ENCODE results near the gene SLC2A4RG.
"Not testable (repeated sequence)": the region's sequence is repeated elsewhere in the genome, so short reads cannot be mapped to it uniquely, and the experiment has no call there.

The SLC2A4RG gene

GRCh38 chr20:63712191-63712590 is 27.4 kb upstream of the SLC2A4RG start:
- no peak for DNase-seq (ENCODE audit: low spot score)

DNA sequence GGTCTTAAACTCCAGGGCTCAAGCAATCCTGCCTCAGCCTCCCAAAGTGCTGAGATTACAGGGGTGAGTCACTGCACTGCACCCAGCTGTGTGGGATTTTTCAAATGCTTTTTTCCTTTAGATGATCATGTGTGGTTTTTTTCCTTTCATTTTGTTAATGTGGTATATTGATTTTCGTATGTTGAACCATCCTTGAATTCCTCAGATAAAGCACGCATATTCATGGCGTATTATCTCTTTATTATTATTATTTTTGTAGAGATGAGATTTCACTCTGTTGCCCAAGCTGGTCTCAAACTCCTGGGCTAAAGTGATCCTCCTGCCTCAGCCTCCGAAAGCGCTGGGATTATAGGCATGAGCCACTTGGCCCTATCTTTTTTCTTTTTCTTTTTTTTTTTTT is 24.7 kb upstream of the SLC2A4RG start:
- no peak for DNase-seq (ENCODE audit: low spot score)

- DNase-seq (ENCODE audit: low spot score): no peak
Observed at GRCh38 chr20:63718996-63719395, 20.6 kb upstream of the SLC2A4RG start.

DNA sequence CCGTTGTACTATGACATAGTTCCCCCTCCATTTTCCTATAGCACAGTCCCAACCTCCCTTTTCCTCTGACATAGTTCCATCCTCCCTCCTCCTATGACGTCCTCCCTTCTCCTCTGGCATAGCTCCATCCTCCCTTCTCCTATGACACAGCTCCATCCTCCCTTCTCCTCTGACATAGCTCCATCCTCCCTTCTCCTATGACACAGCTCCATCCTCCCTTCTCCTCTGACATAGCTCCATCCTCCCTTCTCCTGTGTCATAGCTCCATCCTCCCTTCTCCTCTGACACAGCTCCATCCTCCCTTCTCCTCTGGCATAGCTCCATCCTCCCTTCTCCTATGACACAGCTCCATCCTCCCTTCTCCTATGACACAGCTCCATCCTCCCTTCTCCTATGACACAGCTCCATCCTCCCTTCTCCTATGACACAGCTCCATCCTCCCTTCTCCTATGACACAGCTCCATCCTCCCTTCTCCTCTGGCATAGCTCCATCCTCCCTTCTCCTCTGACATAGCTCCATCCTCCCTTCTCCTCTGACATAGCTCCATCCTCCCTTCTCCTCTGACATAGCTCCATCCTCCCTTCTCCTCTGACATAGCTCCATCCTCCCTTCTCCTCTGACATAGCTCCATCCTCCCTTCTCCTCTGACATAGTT is 16.5 kb upstream of the SLC2A4RG start:
- DNase-seq (ENCODE audit: low spot score): not testable (repeated sequence)

DNA sequence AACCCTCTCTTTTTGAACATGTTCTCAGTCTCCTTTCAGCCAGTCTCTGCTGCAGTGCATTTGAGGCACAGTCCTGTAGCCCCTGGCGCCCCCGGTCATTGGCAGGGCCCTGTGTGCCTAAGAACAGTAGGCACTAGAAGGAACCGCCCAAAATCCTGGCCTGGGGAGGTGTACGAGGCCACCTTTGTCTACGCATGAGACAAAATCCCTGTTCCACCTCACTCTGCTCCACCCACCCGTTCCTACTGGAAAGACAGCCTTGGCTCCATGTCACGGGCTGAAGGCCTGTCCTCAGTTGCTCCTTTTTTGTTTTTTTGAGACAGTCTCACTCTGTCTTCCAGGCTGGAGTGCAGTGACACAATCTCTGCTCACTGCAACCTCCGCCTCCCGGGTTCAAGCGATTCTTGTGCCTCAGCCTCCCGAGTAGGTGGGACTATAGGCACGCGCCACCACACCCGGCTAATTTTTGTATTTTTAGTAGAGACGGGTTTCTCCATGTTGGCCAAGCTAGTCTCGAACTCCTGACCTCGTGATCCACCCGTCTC is 9.3 kb upstream of the SLC2A4RG start:
- not testable (repeated sequence) for DNase-seq (ENCODE audit: low spot score)

DNA sequence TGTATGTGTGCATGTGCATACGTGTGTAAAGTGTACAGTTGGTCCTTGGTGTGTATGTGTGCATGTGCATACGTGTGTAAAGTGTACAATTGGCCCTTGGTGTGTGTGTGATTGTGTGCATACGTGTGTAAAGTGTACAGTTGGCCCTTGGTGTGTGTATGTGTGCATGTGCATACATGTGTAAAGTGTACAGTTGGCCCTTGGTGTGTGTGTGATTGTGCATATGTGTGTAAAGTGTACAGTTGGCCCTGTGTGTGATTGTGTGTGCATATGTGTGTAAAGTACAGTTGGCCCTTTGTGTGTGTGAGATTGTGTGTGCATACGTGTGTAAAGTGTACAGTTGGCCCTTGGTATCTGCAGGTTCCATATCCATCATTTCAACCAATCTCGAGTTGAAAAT is 8.2 kb upstream of the SLC2A4RG start:
- DNase-seq (ENCODE audit: low spot score): no peak

DNA sequence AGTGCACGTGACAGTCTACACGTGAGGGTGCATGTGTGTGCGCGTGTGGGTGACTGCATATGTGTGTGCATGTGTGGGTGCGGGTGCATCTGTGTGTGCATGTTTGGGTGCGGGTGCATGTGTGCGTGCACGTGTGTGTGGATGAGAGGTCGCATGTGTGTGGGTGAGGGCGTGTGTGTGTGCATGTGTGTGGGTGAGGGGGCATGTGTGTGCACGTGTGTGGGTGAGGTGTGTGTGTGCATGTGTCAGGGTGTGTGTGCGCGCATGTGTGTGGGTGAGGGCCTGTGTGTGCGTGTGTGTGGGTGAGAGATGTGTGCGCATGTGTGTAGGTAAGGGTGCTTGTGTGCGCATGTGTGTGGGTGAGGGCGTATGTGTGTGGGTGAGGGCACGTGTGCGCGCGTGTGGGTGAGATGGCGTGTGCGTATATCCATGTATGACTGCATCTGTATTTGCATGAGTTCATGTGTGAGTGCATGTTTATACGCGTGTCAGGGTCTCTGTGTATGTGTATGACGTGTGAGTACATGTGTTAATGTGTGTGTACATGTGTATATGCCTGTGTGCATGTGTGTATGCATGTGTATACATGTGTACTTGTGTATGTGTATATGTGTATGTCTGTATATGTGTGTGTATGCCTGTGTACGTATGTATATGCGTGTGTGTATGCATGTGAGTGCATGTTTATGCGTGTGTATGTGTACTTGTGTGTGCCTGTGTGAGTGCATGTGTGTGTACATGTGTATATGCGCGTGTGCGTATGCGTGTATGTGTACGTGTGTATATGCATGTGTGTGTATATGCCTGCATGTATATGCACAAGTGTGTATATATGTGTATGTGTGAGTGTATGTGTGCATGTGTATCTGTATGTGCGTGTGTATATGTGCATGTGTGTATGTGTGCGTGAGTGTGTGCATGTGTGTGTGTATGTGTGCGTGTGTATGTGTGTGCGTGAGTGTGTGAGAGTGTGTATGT is 7.2 kb upstream of the SLC2A4RG start:
- no peak for DNase-seq (ENCODE audit: low spot score)

- DNase-seq (ENCODE audit: low spot score): no peak
Observed at GRCh38 chr20:63733117-63733516, 6.5 kb upstream of the SLC2A4RG start.

GRCh38 chr20:63733579-63734081 is 5.9 kb upstream of the SLC2A4RG start:
- DNase-seq (ENCODE audit: low spot score): no peak

DNA sequence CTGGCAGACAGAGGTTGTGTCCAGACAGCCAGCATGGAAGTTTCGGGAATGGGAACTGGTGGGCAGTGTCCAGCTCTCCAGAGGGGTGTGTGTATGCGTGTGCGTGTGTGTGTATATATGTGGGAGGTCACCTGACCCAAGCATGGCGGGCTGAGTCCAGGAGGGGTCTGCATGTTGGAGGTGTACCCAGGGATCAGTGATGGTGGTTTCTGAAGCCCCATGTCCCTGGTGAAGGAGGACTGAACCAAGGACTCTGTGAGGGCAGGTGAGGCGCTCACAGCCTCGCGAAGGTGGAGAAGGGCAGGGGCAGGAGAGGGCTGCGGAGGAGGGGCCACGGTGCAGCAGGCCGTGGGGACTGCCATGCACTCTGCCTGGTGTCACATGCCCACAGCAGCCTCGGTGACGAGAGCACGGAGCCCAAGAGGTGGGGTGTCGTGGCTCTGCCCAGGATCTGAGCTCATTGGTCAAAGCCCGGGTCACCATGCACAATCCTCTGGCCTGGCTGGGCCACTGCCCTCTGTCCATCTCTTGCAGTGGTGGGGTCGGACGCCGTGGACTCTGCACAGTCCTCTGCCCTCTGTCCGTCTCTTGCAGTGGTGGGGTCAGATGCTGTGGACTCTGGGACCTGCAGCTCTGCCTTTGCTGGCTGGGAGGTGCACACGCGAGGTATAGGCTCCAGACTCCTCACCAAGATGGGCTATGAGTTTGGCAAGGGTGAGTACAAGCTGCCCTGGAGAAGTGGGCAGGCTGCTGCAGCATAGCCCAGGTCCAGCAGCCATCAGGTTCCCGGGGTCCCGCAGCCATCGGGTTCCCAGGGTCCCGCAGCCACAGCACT is 5.2 kb upstream of the SLC2A4RG start:
- DNase-seq (ENCODE audit: low spot score): no peak

GRCh38 chr20:63734946-63735858 is 4.4 kb upstream of the SLC2A4RG start:
- no peak for DNase-seq (ENCODE audit: low spot score)

DNA sequence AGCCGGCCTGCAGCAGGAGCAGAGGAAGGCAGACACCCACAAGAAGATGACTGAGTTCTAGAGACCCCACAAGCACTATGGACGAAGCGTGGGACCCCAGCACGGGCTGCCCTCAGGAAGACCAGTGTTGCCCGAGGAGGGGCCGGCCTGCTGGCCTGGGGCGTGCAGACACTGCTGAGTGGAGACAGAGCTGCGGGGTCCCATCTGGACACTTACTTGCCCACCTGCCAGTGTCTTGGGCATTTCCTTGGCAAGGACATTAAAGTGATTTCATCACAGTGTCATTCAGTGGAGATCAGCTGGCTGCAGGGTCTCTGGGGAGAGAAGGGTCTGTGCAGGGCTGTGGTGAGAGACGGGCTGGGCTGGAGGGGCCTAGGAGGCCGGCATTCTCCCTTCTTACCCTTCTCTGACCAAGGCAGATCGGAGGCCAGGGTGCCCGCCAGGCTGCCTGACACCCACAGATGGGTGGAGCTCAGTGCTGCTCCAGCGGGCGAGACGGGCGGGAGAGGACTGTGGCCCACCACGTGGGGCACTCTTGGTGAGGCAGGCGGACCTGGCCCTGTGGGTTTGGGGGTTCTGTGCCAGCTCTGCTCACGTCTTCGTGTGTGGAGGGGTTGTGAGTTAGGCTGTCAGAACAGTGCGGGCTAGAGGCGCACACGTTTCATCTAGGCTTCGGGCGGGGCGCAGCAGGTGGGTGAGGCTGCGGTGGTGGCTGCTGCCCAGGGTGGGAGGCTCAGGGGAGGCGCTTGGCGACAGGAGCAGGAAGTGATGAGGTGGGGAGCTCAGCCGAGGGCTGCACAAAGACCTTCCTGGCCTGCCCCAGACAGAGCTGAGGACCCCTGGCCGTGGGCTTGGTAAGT is 3.5 kb upstream of the SLC2A4RG start, which contains the start of gene LIME1:
Gene LIME1, plus strand, starts transcription at position 806 of the 860 bp plus-strand sequence. CDS start 886 bp downstream, outside the sequence.
- DNase-seq (ENCODE audit: low spot score): no peak

DNA sequence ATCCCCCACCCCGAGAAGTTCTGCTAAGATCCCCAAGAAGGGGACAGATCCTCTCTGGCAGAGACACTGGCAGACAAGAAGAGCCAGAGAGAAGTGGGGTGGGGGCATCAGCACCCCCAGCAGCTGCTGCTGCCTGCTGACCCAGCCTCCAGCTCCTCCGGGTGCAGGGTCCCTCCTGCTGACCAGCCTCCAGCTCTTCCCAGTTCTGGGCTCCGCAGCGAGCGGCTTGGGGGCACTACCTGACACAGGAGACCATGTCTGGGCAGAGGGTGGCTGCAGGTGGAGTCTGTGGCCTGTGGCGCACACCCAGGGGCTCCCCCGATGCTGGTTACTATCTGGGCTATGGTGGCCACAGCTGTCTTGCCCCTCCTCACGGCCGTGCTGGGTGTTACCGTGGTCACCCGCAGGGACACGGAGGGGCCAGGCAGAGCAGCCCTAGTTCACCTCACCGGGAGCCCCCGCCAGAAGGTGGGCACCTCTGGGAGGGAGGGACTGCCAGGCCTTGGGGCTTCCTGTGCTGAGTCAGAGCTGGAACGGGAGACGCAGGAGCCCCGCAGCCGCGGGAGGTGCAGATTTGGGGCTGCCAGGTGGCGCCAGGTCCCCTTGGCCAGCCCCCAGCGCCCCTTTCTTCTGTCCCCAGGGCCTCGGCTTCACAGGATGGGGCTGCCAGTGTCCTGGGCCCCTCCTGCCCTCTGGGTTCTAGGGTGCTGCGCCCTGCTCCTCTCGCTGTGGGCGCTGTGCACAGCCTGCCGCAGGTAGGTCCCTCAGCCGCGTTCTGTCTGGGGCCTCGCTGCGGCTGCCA is 2.5 kb upstream of the SLC2A4RG start:
- DNase-seq (ENCODE audit: low spot score): no peak

- no peak for DNase-seq (ENCODE audit: low spot score)
Observed at GRCh38 chr20:63737695-63737944, 2.0 kb upstream of the SLC2A4RG start.

DNA sequence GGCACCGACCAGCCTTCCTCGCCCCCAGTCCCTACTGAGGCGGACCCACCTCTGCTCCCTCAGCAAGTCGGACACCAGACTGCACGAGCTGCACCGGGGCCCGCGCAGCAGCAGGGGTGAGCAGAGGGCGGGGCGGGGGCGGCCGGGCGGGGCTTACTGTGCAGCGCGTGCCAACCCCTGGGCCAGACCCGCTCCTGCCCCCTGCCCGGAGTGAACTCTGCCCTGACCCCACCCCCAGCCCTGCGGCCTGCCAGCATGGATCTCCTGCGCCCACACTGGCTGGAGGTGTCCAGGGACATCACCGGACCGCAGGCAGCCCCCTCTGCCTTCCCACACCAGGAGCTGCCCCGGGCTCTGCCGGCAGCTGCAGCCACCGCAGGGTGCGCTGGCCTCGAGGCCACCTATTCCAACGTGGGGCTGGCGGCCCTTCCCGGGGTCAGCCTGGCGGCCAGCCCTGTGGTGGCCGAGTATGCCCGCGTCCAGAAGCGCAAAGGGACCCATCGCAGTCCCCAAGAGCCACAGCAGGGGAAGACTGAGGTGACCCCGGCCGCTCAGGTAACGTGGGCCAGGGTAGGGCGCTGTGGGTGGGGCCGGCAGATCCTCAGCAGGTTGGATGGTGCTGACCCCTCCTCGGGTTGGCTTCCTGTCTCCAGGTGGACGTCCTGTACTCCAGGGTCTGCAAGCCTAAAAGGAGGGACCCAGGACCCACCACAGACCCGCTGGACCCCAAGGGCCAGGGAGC is 1.5 kb upstream of the SLC2A4RG start:
- no peak for DNase-seq (ENCODE audit: low spot score)

DNA sequence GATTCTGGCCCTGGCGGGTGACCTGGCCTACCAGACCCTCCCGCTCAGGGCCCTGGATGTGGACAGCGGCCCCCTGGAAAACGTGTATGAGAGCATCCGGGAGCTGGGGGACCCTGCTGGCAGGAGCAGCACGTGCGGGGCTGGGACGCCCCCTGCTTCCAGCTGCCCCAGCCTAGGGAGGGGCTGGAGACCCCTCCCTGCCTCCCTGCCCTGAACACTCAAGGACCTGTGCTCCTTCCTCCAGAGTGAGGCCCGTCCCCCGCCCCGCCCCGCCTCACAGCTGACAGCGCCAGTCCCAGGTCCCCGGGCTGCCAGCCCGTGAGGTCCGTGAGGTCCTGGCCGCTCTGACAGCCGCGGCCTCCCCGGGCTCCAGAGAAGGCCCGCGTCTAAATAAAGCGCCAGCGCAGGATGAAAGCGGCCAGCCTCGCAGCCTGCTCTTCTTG is 868 bp upstream of the SLC2A4RG start:
- peak; percentile 86 for DNase-seq (ENCODE audit: low spot score)

- no peak for DNase-seq (ENCODE audit: low spot score)
Observed at GRCh38 chr20:63740070-63740626, 572 bp downstream of the SLC2A4RG start.
